ENCODE results near the gene EPSTI1. TPM values are rescaled to one million over a fixed set of nuclear protein-coding genes. Genes with fewer than 3 reads are reported as not detected.

EPSTI1 gene
- total RNA-seq, 2 donors from 2014 or later, result 18.6 to 48.8 TPM

GRCh38 chr13:42981317-42981716 is 10.7 kb downstream of the EPSTI1 start:
- ATAC-seq (replicated peaks in 1 of 2), result no peak
- DNase-seq, result no peak
- H3K27me3 Mint-ChIP-seq (ENCODE audit: low read depth), result no peaks in the 10 kb centered on the region
- peaks cover 3 to 8% of the 10 kb centered on the region in 2 donors for H3K36me3 Mint-ChIP-seq (ENCODE audit: insufficient read depth in 2 of 2)
- H3K4me3 Mint-ChIP-seq, result no peak overlapping the region
- H3K27ac Mint-ChIP-seq, result no peak overlapping the region
- H3K4me1 Mint-ChIP-seq (ENCODE audit: low read depth), result peaks cover 29% of the 10 kb centered on the region
- peaks cover 0 to 6% of the 10 kb centered on the region in 2 donors for H3K9me3 Mint-ChIP-seq

GRCh38 chr13:42977219-42977659 is 14.8 kb downstream of the EPSTI1 start:
- DNase-seq (no peak), ATAC-seq (replicated peaks in 1 of 2) (no peak)
- peak overlapping the region; percentile 57 for H3K27ac Mint-ChIP-seq
- peaks cover 11% of the 10 kb centered on the region for H3K4me1 Mint-ChIP-seq (ENCODE audit: low read depth)
- peaks cover 3 to 10% of the 10 kb centered on the region in 2 donors for H3K36me3 Mint-ChIP-seq (ENCODE audit: insufficient read depth in 2 of 2)
- H3K27me3 Mint-ChIP-seq (ENCODE audit: low read depth), result no peaks in the 10 kb centered on the region
- no peak overlapping the region for H3K4me3 Mint-ChIP-seq
- H3K9me3 Mint-ChIP-seq, result peaks cover 0 to 6% of the 10 kb centered on the region in 2 donors

- Mint-ChIP-seq H3K4me1 (ENCODE audit: low read depth) (peaks cover 12% of the 10 kb centered on the region), H3K9me3 (peaks cover 0 to 4% of the 10 kb centered on the region in 2 donors), H3K4me3 (no peak overlapping the region), H3K27ac (no peak overlapping the region), H3K27me3 (ENCODE audit: low read depth) (no peaks in the 10 kb centered on the region), H3K36me3 (ENCODE audit: insufficient read depth in 2 of 2) (peaks cover 3 to 10% of the 10 kb centered on the region in 2 donors)
- ATAC-seq (replicated peaks in 1 of 2), result no peak
- DNase-seq, result no peak
Measured at GRCh38 chr13:42976066-42976465, 16.0 kb downstream of the EPSTI1 start.

GRCh38 chr13:42973581-42973980 is 18.5 kb downstream of the EPSTI1 start:
- DNase-seq (no peak), ATAC-seq (replicated peaks in 1 of 2) (no peak)
- Mint-ChIP-seq H3K9me3 (no peaks in the 10 kb centered on the region), H3K27me3 (ENCODE audit: low read depth) (no peaks in the 10 kb centered on the region), H3K4me3 (no peak overlapping the region), H3K36me3 (ENCODE audit: insufficient read depth in 2 of 2) (peaks cover 3 to 9% of the 10 kb centered on the region in 2 donors), H3K4me1 (ENCODE audit: low read depth) (peaks cover 26% of the 10 kb centered on the region), H3K27ac (no peak overlapping the region)

- H3K9me3 Mint-ChIP-seq, result no peaks in the 10 kb centered on the region
- H3K4me1 Mint-ChIP-seq (ENCODE audit: low read depth), result peaks cover 26% of the 10 kb centered on the region
- no peak overlapping the region for H3K27ac Mint-ChIP-seq
- ATAC-seq (replicated peaks in 1 of 2) (peak in 1 of 2 donors; percentile 37), DNase-seq (no peak)
- peaks cover 0 to 5% of the 10 kb centered on the region in 2 donors for H3K36me3 Mint-ChIP-seq (ENCODE audit: insufficient read depth in 2 of 2)
- no peaks in the 10 kb centered on the region for H3K27me3 Mint-ChIP-seq (ENCODE audit: low read depth)
- H3K4me3 Mint-ChIP-seq, result no peak overlapping the region
Measured at GRCh38 chr13:42971691-42972347, 20.2 kb downstream of the EPSTI1 start.

- ATAC-seq (replicated peaks in 1 of 2), result peak; percentile 82
- no peak overlapping the region for H3K4me3 Mint-ChIP-seq
- H3K9me3 Mint-ChIP-seq, result no peaks in the 10 kb centered on the region
- H3K36me3 Mint-ChIP-seq (ENCODE audit: insufficient read depth in 2 of 2), result peaks cover 0 to 4% of the 10 kb centered on the region in 2 donors
- no peak overlapping the region for H3K27ac Mint-ChIP-seq
- H3K27me3 Mint-ChIP-seq (ENCODE audit: low read depth), result no peaks in the 10 kb centered on the region
- peaks cover 26% of the 10 kb centered on the region for H3K4me1 Mint-ChIP-seq (ENCODE audit: low read depth)
- peak; percentile 41 to 48 for DNase-seq
Measured at GRCh38 chr13:42970824-42971690, 21.0 kb downstream of the EPSTI1 start.

GRCh38 chr13:42969565-42970172 is 22.4 kb downstream of the EPSTI1 start:
- no peaks in the 10 kb centered on the region for H3K9me3 Mint-ChIP-seq
- peak; percentile 75 to 85 for ATAC-seq (replicated peaks in 1 of 2)
- H3K27ac Mint-ChIP-seq, result no peak overlapping the region
- DNase-seq, result peak; percentile 83
- no peak overlapping the region for H3K4me3 Mint-ChIP-seq
- H3K27me3 Mint-ChIP-seq (ENCODE audit: low read depth), result no peaks in the 10 kb centered on the region
- H3K36me3 Mint-ChIP-seq (ENCODE audit: insufficient read depth in 2 of 2), result peaks cover 0 to 3% of the 10 kb centered on the region in 2 donors
- H3K4me1 Mint-ChIP-seq (ENCODE audit: low read depth), result peaks cover 26% of the 10 kb centered on the region

GRCh38 chr13:42968906-42969305 is 23.1 kb downstream of the EPSTI1 start:
- Mint-ChIP-seq H3K27ac (no peak overlapping the region), H3K9me3 (no peaks in the 10 kb centered on the region), H3K4me1 (ENCODE audit: low read depth) (peaks cover 26% of the 10 kb centered on the region), H3K4me3 (no peak overlapping the region), H3K27me3 (ENCODE audit: low read depth) (no peaks in the 10 kb centered on the region), H3K36me3 (ENCODE audit: insufficient read depth in 2 of 2) (peaks cover 0 to 3% of the 10 kb centered on the region in 2 donors)
- ATAC-seq (replicated peaks in 1 of 2), result no peak
- DNase-seq, result no peak

- ATAC-seq (replicated peaks in 1 of 2) (no peak), DNase-seq (no peak)
- peaks cover 3 to 4% of the 10 kb centered on the region in 2 donors for H3K36me3 Mint-ChIP-seq (ENCODE audit: insufficient read depth in 2 of 2)
- no peak overlapping the region for H3K27ac Mint-ChIP-seq
- peaks cover 26% of the 10 kb centered on the region for H3K4me1 Mint-ChIP-seq (ENCODE audit: low read depth)
- H3K27me3 Mint-ChIP-seq (ENCODE audit: low read depth), result no peaks in the 10 kb centered on the region
- H3K4me3 Mint-ChIP-seq, result no peak overlapping the region
- H3K9me3 Mint-ChIP-seq, result no peaks in the 10 kb centered on the region
Measured at GRCh38 chr13:42967660-42968059, 24.4 kb downstream of the EPSTI1 start.

- DNase-seq (no peak), ATAC-seq (replicated peaks in 1 of 2) (no peak)
- H3K4me1 Mint-ChIP-seq (ENCODE audit: low read depth), result peaks cover 9% of the 10 kb centered on the region
- H3K27me3 Mint-ChIP-seq (ENCODE audit: low read depth), result no peaks in the 10 kb centered on the region
- H3K27ac Mint-ChIP-seq, result no peak overlapping the region
- peaks cover 3 to 4% of the 10 kb centered on the region in 2 donors for H3K36me3 Mint-ChIP-seq (ENCODE audit: insufficient read depth in 2 of 2)
- no peak overlapping the region for H3K4me3 Mint-ChIP-seq
- H3K9me3 Mint-ChIP-seq, result no peaks in the 10 kb centered on the region
Measured at GRCh38 chr13:42965281-42965680, 26.8 kb downstream of the EPSTI1 start.

- Mint-ChIP-seq H3K4me3 (no peak overlapping the region), H3K36me3 (ENCODE audit: insufficient read depth in 2 of 2) (peaks cover 3 to 4% of the 10 kb centered on the region in 2 donors), H3K27me3 (ENCODE audit: low read depth) (no peaks in the 10 kb centered on the region), H3K4me1 (ENCODE audit: low read depth) (peaks cover 5% of the 10 kb centered on the region), H3K9me3 (no peaks in the 10 kb centered on the region), H3K27ac (no peak overlapping the region)
- no peak for DNase-seq
- no peak for ATAC-seq (replicated peaks in 1 of 2)
Measured at GRCh38 chr13:42964761-42965161, 27.3 kb downstream of the EPSTI1 start.

GRCh38 chr13:42959615-42960014 is 32.4 kb downstream of the EPSTI1 start:
- Mint-ChIP-seq H3K36me3 (ENCODE audit: insufficient read depth in 2 of 2) (peaks cover 3 to 8% of the 10 kb centered on the region in 2 donors), H3K27ac (no peak overlapping the region), H3K4me1 (ENCODE audit: low read depth) (no peaks in the 10 kb centered on the region), H3K9me3 (no peaks in the 10 kb centered on the region), H3K4me3 (no peak overlapping the region), H3K27me3 (ENCODE audit: low read depth) (no peaks in the 10 kb centered on the region)
- ATAC-seq (replicated peaks in 1 of 2) (no peak), DNase-seq (no peak)

GRCh38 chr13:42957881-42958280 is 34.2 kb downstream of the EPSTI1 start:
- DNase-seq (no peak), ATAC-seq (replicated peaks in 1 of 2) (no peak)
- H3K9me3 Mint-ChIP-seq, result no peaks in the 10 kb centered on the region
- no peaks in the 10 kb centered on the region for H3K4me1 Mint-ChIP-seq (ENCODE audit: low read depth)
- H3K27me3 Mint-ChIP-seq (ENCODE audit: low read depth), result no peaks in the 10 kb centered on the region
- H3K27ac Mint-ChIP-seq, result no peak overlapping the region
- H3K4me3 Mint-ChIP-seq, result no peak overlapping the region
- peaks cover 3 to 9% of the 10 kb centered on the region in 2 donors for H3K36me3 Mint-ChIP-seq (ENCODE audit: insufficient read depth in 2 of 2)

Data from activated T-cell treated with anti-CD3 and anti-CD28 coated beads, Interleukin-2, amount 50 U/mL, for 72 hours (primary cell).